PC-9 (cell line): ENCODE results near the gene AADACL4. TPM values are rescaled to one million over a fixed set of nuclear protein-coding genes. Genes with fewer than 3 reads are reported as not detected.

Experiments used
- BruUV-seq: library from RNA; stranded (reverse); fragments of 400-500 nt; replicated peaks from 2 replicates; lab custom pipeline; 2021; lab: Mats Ljungman, UMichigan
- CTCF ChIA-PET: fragments of 300-600 bp; sonication (Branson Sonifier 250); formaldehyde crosslinking; loops from one replicate; lab custom pipeline; 2022; ENCODE audit warnings: antibody characterized with exemption; lab: Charles Lee
- POLR2A ChIA-PET: fragments of 300-600 bp; sonication (Branson Sonifier 250); formaldehyde crosslinking; loops from one replicate; lab custom pipeline; 2022; ENCODE audit warnings: antibody characterized with exemption; ENCODE audit not compliant: unreplicated experiment; lab: Charles Lee
- DNase-seq, 2 experiments: peaks; one replicate each; pipeline versions ENCODE4 v3.0.0 to v3.0.0-alpha.2; 2015 to 2022; ENCODE audit warnings: mixed read lengths in 1 of 2
- H2AFZ ChIP-seq: fragments of 200-600 bp; sonication (generic); 2 replicates; pipeline ENCODE4 v1.8.1; 2017; ENCODE audit warnings: antibody characterized with exemption
- H3F3A ChIP-seq: fragments of 200-600 bp; sonication (generic); 2 replicates; pipeline ENCODE4 v1.8.1; 2017; ENCODE audit warnings: antibody characterized with exemption, mild to moderate bottlenecking, low read depth; ENCODE audit not compliant: insufficient read depth
- H3K27ac ChIP-seq: fragments of 200-600 bp; sonication (generic); 2 replicates; pipeline ENCODE4 v1.6.1; 2016; ENCODE audit warnings: mixed run types
- H3K27me3 ChIP-seq: fragments of 200-600 bp; sonication (generic); 2 replicates; pipeline ENCODE4 v1.6.1; 2016; ENCODE audit warnings: low read depth, mixed run types; ENCODE audit not compliant: insufficient read depth
- H3K36me3 ChIP-seq: fragments of 200-600 bp; sonication (generic); 2 replicates; pipeline ENCODE4 v1.6.1; 2016; ENCODE audit warnings: low read depth, mixed run types
- H3K4me1 ChIP-seq: fragments of 200-600 bp; sonication (generic); replicated peaks from 2 replicates; pipeline ENCODE4 v1.6.1; 2016; ENCODE audit warnings: mixed run types; ENCODE audit not compliant: insufficient read depth
- H3K4me2 ChIP-seq: fragments of 200-600 bp; sonication (generic); 2 replicates; pipeline ENCODE4 v1.6.1; 2017; ENCODE audit warnings: mixed run types
- H3K4me3 ChIP-seq: fragments of 200-600 bp; sonication (generic); 2 replicates; pipeline ENCODE4 v1.6.1; 2016; ENCODE audit warnings: mixed run types
- H3K79me2 ChIP-seq: fragments of 200-600 bp; sonication (generic); 2 replicates; pipeline ENCODE4 v1.6.1; 2017; ENCODE audit warnings: low read depth, mixed run types
- H3K9me2 ChIP-seq: fragments of 200-600 bp; sonication (generic); 2 replicates; pipeline ENCODE4 v1.8.1; 2017; ENCODE audit warnings: mild to moderate bottlenecking; ENCODE audit not compliant: insufficient read depth
- H3K9me3 ChIP-seq: fragments of 200-600 bp; sonication (generic); 2 replicates; pipeline ENCODE4 v1.8.1; 2016; ENCODE audit warnings: low read depth; ENCODE audit not compliant: insufficient read depth
- H4K20me1 ChIP-seq: fragments of 200-600 bp; sonication (generic); 2 replicates; pipeline ENCODE4 v1.8.1; 2017; ENCODE audit not compliant: insufficient read depth
- EZH2 ChIP-seq: fragments of 200-600 bp; sonication (generic); IDR thresholded peaks from 2 replicates; pipeline ENCODE4 v1.8.0; 2017; ENCODE audit warnings: antibody characterized with exemption, low read depth
- intact Hi-C: fragments of 100-400 bp; cut with micrococcal nuclease; formaldehyde crosslinking; loops from one replicate; pipeline ENCODE4 v1.10.0; 2022; ENCODE audit not compliant: unreplicated experiment
- total RNA-seq: library from RNA; stranded (reverse); gene quantifications from 2 replicates; pipeline ENCODE4 v1.2.3, GENCODE V29; 2021
- TF ChIP-seq, protein P1 (sequence below): fragments of 200-600 bp; sonication (generic); conservative IDR thresholded peaks from 2 replicates; pipeline ENCODE4 v1.6.1; 2017; ENCODE audit warnings: mixed run types, antibody characterized with exemption, mild to moderate bottlenecking, moderate library complexity

The AADACL4 gene
- total RNA-seq, 1 experiment from 2014 or later, result not detected

DNA sequence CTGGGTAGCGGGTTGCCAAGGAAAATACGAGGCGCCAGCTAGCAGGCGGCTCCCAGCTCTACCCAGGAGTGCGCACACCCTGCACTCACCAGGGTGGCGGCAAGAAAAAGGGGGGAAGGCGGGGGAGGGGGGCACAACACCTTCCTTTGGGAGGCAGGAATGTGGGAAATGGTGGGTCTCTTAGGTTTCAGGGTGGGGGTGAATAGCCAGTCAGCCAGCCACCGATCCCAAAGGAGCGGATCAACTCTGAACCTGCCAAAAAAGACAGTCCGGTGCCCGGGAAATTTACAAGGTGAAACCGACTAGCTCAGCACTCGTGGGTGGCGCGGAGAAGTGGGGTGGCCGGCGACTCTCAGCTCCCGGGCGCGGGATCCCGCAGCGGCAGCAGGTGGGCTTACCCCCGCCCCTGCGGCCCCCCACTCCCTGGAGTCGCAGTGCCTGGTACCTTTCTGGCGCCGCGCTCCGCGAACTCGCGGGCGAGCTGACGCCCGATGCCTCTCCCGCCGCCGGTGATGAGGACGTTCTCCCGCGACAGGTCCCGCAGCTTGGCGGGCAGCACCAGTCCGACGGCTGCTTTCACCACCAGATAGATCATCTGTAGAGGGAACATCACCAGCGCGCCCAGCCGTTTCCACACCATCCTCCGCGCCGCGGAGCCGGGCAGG is 27.0 kb upstream of the AADACL4 start:
- Histone ChIP-seq H3K36me3 (peaks cover 23% of the 10 kb centered on the region; the same call in 1 of the 2 replicates), H3F3A (peaks cover 33% of the 10 kb centered on the region; the same call in 1 of the 2 replicates), H3K27ac (peak overlapping the region; percentile 90), H4K20me1 (peaks cover 18% of the 10 kb centered on the region; the same call in 1 of the 2 replicates), H3K4me2 (peak overlapping the region; percentile 97), H3K4me1 (peaks cover 38% of the 10 kb centered on the region), H3K79me2 (peaks cover 79% of the 10 kb centered on the region), H3K9me3 (no peaks in the 10 kb centered on the region), H3K4me3 (peak overlapping the region; percentile 91), H2AFZ (no peak overlapping the region), H3K9me2 (no peaks in the 10 kb centered on the region), H3K27me3 (no peaks in the 10 kb centered on the region)
- POLR2A ChIA-PET, result interaction anchor here (0.7 to 0.8 kb wide), 2 partner anchors 19 to 140 kb away, joined by 8 to 13 read pairs; no protein-coding TSS in a partner anchor
- TF ChIP-seq, protein P1, sequence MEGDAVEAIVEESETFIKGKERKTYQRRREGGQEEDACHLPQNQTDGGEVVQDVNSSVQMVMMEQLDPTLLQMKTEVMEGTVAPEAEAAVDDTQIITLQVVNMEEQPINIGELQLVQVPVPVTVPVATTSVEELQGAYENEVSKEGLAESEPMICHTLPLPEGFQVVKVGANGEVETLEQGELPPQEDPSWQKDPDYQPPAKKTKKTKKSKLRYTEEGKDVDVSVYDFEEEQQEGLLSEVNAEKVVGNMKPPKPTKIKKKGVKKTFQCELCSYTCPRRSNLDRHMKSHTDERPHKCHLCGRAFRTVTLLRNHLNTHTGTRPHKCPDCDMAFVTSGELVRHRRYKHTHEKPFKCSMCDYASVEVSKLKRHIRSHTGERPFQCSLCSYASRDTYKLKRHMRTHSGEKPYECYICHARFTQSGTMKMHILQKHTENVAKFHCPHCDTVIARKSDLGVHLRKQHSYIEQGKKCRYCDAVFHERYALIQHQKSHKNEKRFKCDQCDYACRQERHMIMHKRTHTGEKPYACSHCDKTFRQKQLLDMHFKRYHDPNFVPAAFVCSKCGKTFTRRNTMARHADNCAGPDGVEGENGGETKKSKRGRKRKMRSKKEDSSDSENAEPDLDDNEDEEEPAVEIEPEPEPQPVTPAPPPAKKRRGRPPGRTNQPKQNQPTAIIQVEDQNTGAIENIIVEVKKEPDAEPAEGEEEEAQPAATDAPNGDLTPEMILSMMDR, result no peak
- TF ChIP-seq EZH2, result no peak
- DNase-seq, result no peak
- BruUV-seq, result TSS peak; percentile 22
- intact Hi-C loops, result loop anchor here (10.0 kb wide), 1 partner anchor 482 kb away; no protein-coding TSS in a partner anchor
- CTCF ChIA-PET, result interaction anchor here (0.6 kb wide), 1 partner anchor 12 kb away, joined by 4 read pairs; no protein-coding TSS in a partner anchor

DNA sequence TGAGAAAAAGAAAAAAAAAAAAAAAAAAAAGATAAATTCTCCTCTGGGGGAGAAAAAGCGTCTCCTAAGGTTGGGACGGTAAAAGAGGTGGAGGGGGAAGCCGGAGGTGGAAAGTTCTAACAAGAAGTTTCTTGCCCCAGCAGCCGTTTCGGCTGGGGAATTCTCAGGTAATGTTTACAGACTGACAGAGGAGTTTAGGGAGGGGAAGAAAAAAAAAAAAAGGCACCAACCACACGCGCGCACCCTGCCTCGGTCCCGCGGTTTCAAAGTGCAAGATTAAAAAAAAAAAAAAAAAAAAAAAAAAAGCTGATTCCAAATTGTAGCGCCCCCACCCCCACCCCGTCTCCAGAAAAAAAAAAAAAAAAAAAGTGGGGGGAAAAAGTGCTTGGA is 26.4 kb upstream of the AADACL4 start:
- ChIA-PET POLR2A (interaction anchor here (0.6 to 1.0 kb wide), 9 partner anchors 23 to 305 kb away, joined by 3 to 35 read pairs (median 11); no protein-coding TSS in a partner anchor), CTCF (no interaction called here)
- Histone ChIP-seq H3K9me3 (no peaks in the 10 kb centered on the region), H3K79me2 (peaks cover 73% of the 10 kb centered on the region), H2AFZ (no peak overlapping the region; the same call in 1 of the 2 replicates), H3K27ac (peak overlapping the region; percentile 90), H3K27me3 (no peaks in the 10 kb centered on the region), H3K9me2 (no peaks in the 10 kb centered on the region), H3K4me2 (peak overlapping the region; percentile 97), H3K4me3 (peak overlapping the region; percentile 91), H3K4me1 (peaks cover 31% of the 10 kb centered on the region), H3F3A (peaks cover 28% of the 10 kb centered on the region; the same call in 1 of the 2 replicates), H4K20me1 (peaks cover 18% of the 10 kb centered on the region; the same call in 1 of the 2 replicates), H3K36me3 (peaks cover 20% of the 10 kb centered on the region; the same call in 1 of the 2 replicates)
- no TSS peak for BruUV-seq
- intact Hi-C loops, result loop anchor here (10.0 kb wide), 1 partner anchor 483 kb away; no protein-coding TSS in a partner anchor
- TF ChIP-seq EZH2, result no peak
- TF ChIP-seq, protein P1, result no peak
- DNase-seq, result peak in 1 of 2 experiments; percentile 56

DNA sequence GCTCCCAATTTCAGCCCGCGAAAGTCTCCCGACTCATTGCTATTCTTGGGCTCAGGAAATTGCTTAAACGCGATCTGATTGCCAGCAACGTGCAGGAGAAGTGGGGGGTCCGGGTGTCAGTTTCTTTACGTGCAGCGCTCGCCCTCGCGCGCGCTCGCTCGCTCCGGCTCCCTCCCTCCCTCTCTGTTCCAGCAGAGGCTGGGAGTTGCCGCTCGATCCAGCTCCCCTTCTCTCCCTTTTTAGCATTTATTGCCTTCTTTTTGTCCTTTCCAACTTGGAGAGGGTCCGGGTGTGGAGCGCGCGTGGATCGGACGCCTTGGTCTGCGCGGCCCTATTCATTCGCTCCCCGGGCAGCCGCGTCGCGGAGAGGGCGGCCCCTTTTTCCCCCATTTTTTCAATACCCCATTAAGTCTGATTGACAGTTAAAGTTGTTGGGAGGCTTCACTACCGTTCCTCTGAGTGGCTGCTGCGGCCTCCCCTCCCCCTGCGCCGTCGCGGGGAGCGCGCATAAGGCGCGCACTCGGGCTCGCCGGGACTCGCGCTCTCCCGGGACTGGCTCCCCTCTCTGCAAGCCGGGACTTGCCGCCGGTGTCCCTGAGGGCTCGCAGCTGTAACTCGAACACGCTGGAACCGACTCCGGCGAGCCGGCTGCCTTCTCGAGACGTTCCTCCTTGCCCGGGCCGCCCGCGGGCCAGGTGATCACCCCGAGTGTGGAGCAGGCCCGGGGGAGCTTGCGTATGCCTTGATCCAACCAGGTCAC is 25.8 kb upstream of the AADACL4 start, which contains the start of gene DHRS3:
DHRS3 (minus strand) TSS at position 310 of the 760 bp plus-strand sequence. CDS start 862 bp downstream, outside the sequence.
- CTCF ChIA-PET, result interaction anchor here (0.8 to 1.3 kb wide), 3 partner anchors 17 to 142 kb away, joined by 3 to 7 read pairs (median 3); no protein-coding TSS in a partner anchor
- POLR2A ChIA-PET, result interaction anchor here (0.6 to 1.1 kb wide), 15 partner anchors 21 to 306 kb away, joined by 3 to 35 read pairs (median 10); no protein-coding TSS in a partner anchor
- H3K9me2 ChIP-seq, result no peaks in the 10 kb centered on the region
- H3K27me3 ChIP-seq, result no peaks in the 10 kb centered on the region
- TF ChIP-seq, protein P1, result no peak
- TF ChIP-seq EZH2, result no peak
- H2AFZ ChIP-seq, result peak within 1 kb of the TSS; percentile 73
- no TSS peak for BruUV-seq
- peak within 1 kb of the TSS; percentile 91 for H3K4me3 ChIP-seq
- DNase-seq, result peak; percentile 65 to 88
- peaks cover 18% of the 10 kb centered on the region; the same call in 1 of the 2 replicates for H4K20me1 ChIP-seq
- peaks cover 24% of the 10 kb centered on the region; the same call in 1 of the 2 replicates for H3F3A ChIP-seq
- intact Hi-C loops, result loop anchor here (1.0 to 10.0 kb wide), 3 partner anchors 22 to 483 kb away; no protein-coding TSS in a partner anchor
- H3K9me3 ChIP-seq, result no peaks in the 10 kb centered on the region
- H3K4me2 ChIP-seq, result peak within 1 kb of the TSS; percentile 97
- H3K4me1 ChIP-seq, result peaks cover 26% of the 10 kb centered on the region
- H3K79me2 ChIP-seq, result peaks cover 67% of the 10 kb centered on the region
- H3K36me3 ChIP-seq, result peaks cover 18% of the 10 kb centered on the region; the same call in 1 of the 2 replicates
- peak within 1 kb of the TSS; percentile 90 for H3K27ac ChIP-seq
